NT2/D1 (cell line): ENCODE measurements around the gene PRKG2.

Experiments used
- SUZ12 ChIP-seq: IDR thresholded peaks from 2 replicates; pipeline ENCODE4 v1.6.1; 2011; ENCODE audit not compliant: insufficient read length, insufficient read depth; ENCODE audit errors: extremely low read depth
- YY1 ChIP-seq: IDR thresholded peaks from 2 replicates; pipeline ENCODE4 v1.6.1; 2011; ENCODE audit not compliant: insufficient read length, insufficient read depth
- ZNF274 ChIP-seq: IDR thresholded peaks from 2 replicates; pipeline ENCODE4 v1.6.1; 2011; ENCODE audit warnings: mild to moderate bottlenecking, low read depth, low read length

DNA sequence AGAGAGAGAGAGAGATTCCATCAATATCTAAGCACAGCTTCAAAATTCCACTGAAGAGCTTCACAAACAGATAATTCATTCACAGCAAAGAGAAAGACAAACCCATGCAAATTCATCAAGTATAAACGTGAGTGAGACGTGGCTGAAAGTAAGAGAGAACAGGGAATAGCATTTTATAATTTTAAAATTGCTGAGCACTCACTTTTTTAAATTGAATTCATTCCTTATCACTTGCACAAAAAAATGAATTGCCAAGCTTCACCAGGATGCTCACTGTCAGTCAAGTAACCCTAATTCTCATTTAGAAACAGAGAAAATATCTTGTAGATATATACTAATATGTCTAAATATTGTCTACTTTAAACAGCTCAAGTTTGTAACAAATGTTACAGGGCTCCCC is 144.0 kb downstream of the PRKG2 start:
- TF ChIP-seq SUZ12: no peak
- TF ChIP-seq YY1: no peak
- no peak for TF ChIP-seq ZNF274
